GM23338 (cell line): ENCODE measurements around the gene TECTB. TPM values are rescaled to one million over a fixed set of nuclear protein-coding genes. Genes with fewer than 3 reads are reported as not detected.

ENCODE experiments used
- ATAC-seq: fragments of 200-7000 bp; cut with Tn5 transposase; 3 replicates; pipeline ENCODE4 v1.9.1; 2020
- DNase-seq: peaks from one replicate; pipeline ENCODE4 v3.0.0-alpha.2; 2015; ENCODE audit warnings: low spot score
- H2AFZ ChIP-seq: fragments of 200-600 bp; sonication (generic); 2 replicates; pipeline ENCODE4 v1.8.0; 2016; ENCODE audit warnings: antibody characterized with exemption, mild to moderate bottlenecking, moderate library complexity
- H3F3A ChIP-seq: fragments of 200-600 bp; sonication (generic); replicated peaks from 2 replicates; pipeline ENCODE4 v1.8.0; 2017; ENCODE audit warnings: antibody characterized with exemption, mixed run types, low read depth
- H3K27ac ChIP-seq: fragments of 200-600 bp; sonication (generic); 2 replicates; pipeline ENCODE4 v1.6.1; 2016; ENCODE audit warnings: low read depth
- H3K27me3 ChIP-seq: fragments of 200-600 bp; sonication (generic); 2 replicates; pipeline ENCODE4 v1.8.0; 2016; ENCODE audit warnings: mild to moderate bottlenecking, mixed run types, moderate library complexity; ENCODE audit not compliant: insufficient read depth
- H3K36me3 ChIP-seq: fragments of 200-600 bp; sonication (generic); 2 replicates; pipeline ENCODE4 v1.8.0; 2016; ENCODE audit warnings: mild to moderate bottlenecking; ENCODE audit not compliant: insufficient read depth
- H3K4me1 ChIP-seq: fragments of 200-600 bp; sonication (generic); 2 replicates; pipeline ENCODE4 v1.8.0; 2016; ENCODE audit warnings: mild to moderate bottlenecking, moderate library complexity; ENCODE audit not compliant: insufficient read depth
- H3K4me2 ChIP-seq: fragments of 200-600 bp; sonication (generic); 2 replicates; pipeline ENCODE4 v1.7.1; 2017; ENCODE audit warnings: mixed run types
- H3K4me3 ChIP-seq: fragments of 200-600 bp; sonication (generic); 2 replicates; pipeline ENCODE4 v1.6.1; 2016; ENCODE audit warnings: mixed run types
- H3K79me2 ChIP-seq: fragments of 200-600 bp; sonication (generic); replicated peaks from 2 replicates; pipeline ENCODE4 v1.8.0; 2017; ENCODE audit warnings: mild to moderate bottlenecking; ENCODE audit not compliant: insufficient read depth
- H3K9me2 ChIP-seq: fragments of 200-600 bp; sonication (generic); 2 replicates; pipeline ENCODE4 v1.8.0; 2017; ENCODE audit not compliant: insufficient read depth
- H4K20me1 ChIP-seq: fragments of 200-600 bp; sonication (generic); replicated peaks from 2 replicates; pipeline ENCODE4 v1.8.0; 2017; ENCODE audit warnings: mild to moderate bottlenecking; ENCODE audit not compliant: insufficient read depth
- H3K27ac Mint-ChIP-seq: 2 replicates; pipeline ENCODE4 v1.8.0; 2020; ENCODE audit warnings: inconsistent platforms, mild to moderate bottlenecking, moderate library complexity, mixed read lengths
- H3K27me3 Mint-ChIP-seq: 3 replicates; pipeline ENCODE4 v1.8.0; 2022; ENCODE audit warnings: low read depth, mild to moderate bottlenecking, moderate library complexity, mixed read lengths, inconsistent platforms; ENCODE audit not compliant: insufficient read depth, poor library complexity
- H3K36me3 Mint-ChIP-seq: 3 replicates; pipeline ENCODE4 v1.8.0; 2021; ENCODE audit warnings: low read depth, mild to moderate bottlenecking, inconsistent platforms, moderate library complexity, mixed read lengths
- H3K4me1 Mint-ChIP-seq: 3 replicates; pipeline ENCODE4 v1.8.0; 2020; ENCODE audit warnings: mild to moderate bottlenecking, inconsistent platforms, mixed read lengths
- H3K4me3 Mint-ChIP-seq: 3 replicates; pipeline ENCODE4 v1.8.0; 2021; ENCODE audit warnings: moderate library complexity, mild to moderate bottlenecking, inconsistent platforms, mixed read lengths
- H3K9me3 Mint-ChIP-seq: 3 replicates; pipeline ENCODE4 v1.8.0; 2020; ENCODE audit warnings: moderate library complexity, mild to moderate bottlenecking, inconsistent platforms, mixed read lengths
- CREB1 ChIP-seq: fragments of 250-450 bp; sonication (Bioruptor Pico); IDR thresholded peaks from 2 replicates; pipeline ENCODE4 v1.5.0; 2020; ENCODE audit warnings: low read depth, mild to moderate bottlenecking, moderate library complexity
- EZH2 ChIP-seq: fragments of 200-600 bp; sonication (generic); IDR thresholded peaks from one replicate; pipeline ENCODE4 v1.8.0; 2017; ENCODE audit warnings: antibody characterized with exemption, mild to moderate bottlenecking, low read depth; ENCODE audit not compliant: unreplicated experiment
- EZH2phosphoT487 ChIP-seq: fragments of 200-600 bp; sonication (generic); IDR thresholded peaks from one replicate; pipeline ENCODE4 v1.8.1; 2018; ENCODE audit warnings: antibody characterized with exemption; ENCODE audit not compliant: unreplicated experiment
- JUNB ChIP-seq: IDR thresholded peaks from one replicate; pipeline ENCODE4 v1.6.1; 2016; ENCODE audit warnings: antibody characterized with exemption; ENCODE audit not compliant: unreplicated experiment
- NANOG ChIP-seq: IDR thresholded peaks from 2 replicates; pipeline ENCODE4 v1.6.1; 2016; ENCODE audit warnings: antibody characterized with exemption, borderline replicate concordance
- POLR2AphosphoS5 ChIP-seq: IDR thresholded peaks from 2 replicates; pipeline ENCODE4 v1.6.1; 2016; ENCODE audit warnings: antibody characterized with exemption, low read depth
- STAT1 ChIP-seq: IDR thresholded peaks from one replicate; pipeline ENCODE4 v1.6.1; 2016; ENCODE audit warnings: antibody characterized with exemption; ENCODE audit not compliant: unreplicated experiment
- ZNF114 ChIP-seq: fragments of 250-450 bp; sonication (Bioruptor Pico); IDR thresholded peaks from 2 replicates; pipeline ENCODE4 v1.5.0; 2020; ENCODE audit warnings: mild to moderate bottlenecking, moderate library complexity
- ZNF331 ChIP-seq: fragments of 250-450 bp; sonication (Bioruptor Pico); IDR thresholded peaks from 2 replicates; pipeline ENCODE4 v1.5.0; 2020; ENCODE audit warnings: low read depth, mild to moderate bottlenecking, moderate library complexity
- polyA plus RNA-seq: library from polyadenylated mRNA; unstranded; fragments of >200 nt; fragmentation: Nextera tagmentation; extraction: Ambion mirVana; gene quantifications from 2 replicates; pipeline ENCODE4 v1.2.1, GENCODE V29; 2016
- total RNA-seq: library from RNA; depleted of rRNA; stranded (reverse); fragments of >200 nt; shearing (Covaris generic); gene quantifications from 2 replicates; pipeline ENCODE4 v1.2.3, GENCODE V29; 2014
- TF ChIP-seq, protein P1 (sequence below): IDR thresholded peaks from 2 replicates; pipeline ENCODE4 v1.6.1; 2016; ENCODE audit warnings: antibody characterized with exemption
- TF ChIP-seq, protein P2 (sequence below): IDR thresholded peaks from one replicate; pipeline ENCODE4 v1.6.1; 2018; ENCODE audit warnings: antibody characterized with exemption; ENCODE audit not compliant: unreplicated experiment
- TF ChIP-seq, protein P3 (sequence below), 2 experiments: fragments of 200-600 bp in 1 of 2; sonication (generic) in 1 of 2; conservative IDR thresholded peaks; 2 replicates each; pipeline versions ENCODE4 v1.5.1 to v1.6.1; 2016 to 2017; ENCODE audit warnings: antibody characterized with exemption in 2 of 2, low read depth in 2 of 2, mild to moderate bottlenecking in 2 of 2, moderate library complexity in 1 of 2
- TF ChIP-seq, protein P4 (sequence below): fragments of 250-450 bp; sonication (Bioruptor Pico); IDR thresholded peaks from 2 replicates; pipeline ENCODE4 v1.5.0; 2020; ENCODE audit warnings: mild to moderate bottlenecking, moderate library complexity

Gene TECTB
- total and polyA plus RNA-seq, 2 experiments from 2014 or later = not detected

DNA sequence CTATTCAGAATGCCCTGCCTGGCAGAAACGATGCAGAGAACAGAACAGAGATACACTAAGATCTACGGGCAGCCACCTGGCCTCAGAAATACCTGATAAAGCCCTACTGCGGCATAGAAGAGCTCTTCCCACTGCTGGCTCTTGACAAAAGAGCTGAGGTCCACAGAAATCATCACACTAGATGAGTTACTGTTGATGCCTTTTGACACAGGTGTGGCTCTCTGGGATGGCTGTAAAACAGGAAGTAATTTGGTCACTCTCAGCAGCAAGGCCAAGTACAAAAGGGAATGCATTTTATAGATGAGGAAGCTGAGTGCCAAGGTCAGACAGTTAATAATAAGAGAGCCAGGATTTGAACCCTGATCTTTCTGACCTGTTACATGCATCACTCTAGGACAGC, 55.8 kb downstream of the TECTB start:
- Histone ChIP-seq H3K79me2 (no peaks in the 10 kb centered on the region), H3F3A (no peaks in the 10 kb centered on the region), H3K27ac (no peak overlapping the region), H3K4me2 (no peak overlapping the region), H2AFZ (no peak overlapping the region), H3K9me2 (0 out of 2 replicates have a peak, but pooled peaks cover 3% of the 10 kb centered on the region), H3K27me3 (no peaks in the 10 kb centered on the region), H3K4me1 (no peaks in the 10 kb centered on the region), H4K20me1 (no peaks in the 10 kb centered on the region), H3K4me3 (no peak overlapping the region), H3K36me3 (no peaks in the 10 kb centered on the region)
- TF ChIP-seq EZH2phosphoT487 = no peak
- TF ChIP-seq STAT1 = no peak
- TF ChIP-seq JUNB = no peak
- TF ChIP-seq, protein P1, sequence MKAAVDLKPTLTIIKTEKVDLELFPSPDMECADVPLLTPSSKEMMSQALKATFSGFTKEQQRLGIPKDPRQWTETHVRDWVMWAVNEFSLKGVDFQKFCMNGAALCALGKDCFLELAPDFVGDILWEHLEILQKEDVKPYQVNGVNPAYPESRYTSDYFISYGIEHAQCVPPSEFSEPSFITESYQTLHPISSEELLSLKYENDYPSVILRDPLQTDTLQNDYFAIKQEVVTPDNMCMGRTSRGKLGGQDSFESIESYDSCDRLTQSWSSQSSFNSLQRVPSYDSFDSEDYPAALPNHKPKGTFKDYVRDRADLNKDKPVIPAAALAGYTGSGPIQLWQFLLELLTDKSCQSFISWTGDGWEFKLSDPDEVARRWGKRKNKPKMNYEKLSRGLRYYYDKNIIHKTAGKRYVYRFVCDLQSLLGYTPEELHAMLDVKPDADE = no peak
- TF ChIP-seq ZNF114 (CRISPR knock-in tag) = no peak
- TF ChIP-seq, protein P2, sequence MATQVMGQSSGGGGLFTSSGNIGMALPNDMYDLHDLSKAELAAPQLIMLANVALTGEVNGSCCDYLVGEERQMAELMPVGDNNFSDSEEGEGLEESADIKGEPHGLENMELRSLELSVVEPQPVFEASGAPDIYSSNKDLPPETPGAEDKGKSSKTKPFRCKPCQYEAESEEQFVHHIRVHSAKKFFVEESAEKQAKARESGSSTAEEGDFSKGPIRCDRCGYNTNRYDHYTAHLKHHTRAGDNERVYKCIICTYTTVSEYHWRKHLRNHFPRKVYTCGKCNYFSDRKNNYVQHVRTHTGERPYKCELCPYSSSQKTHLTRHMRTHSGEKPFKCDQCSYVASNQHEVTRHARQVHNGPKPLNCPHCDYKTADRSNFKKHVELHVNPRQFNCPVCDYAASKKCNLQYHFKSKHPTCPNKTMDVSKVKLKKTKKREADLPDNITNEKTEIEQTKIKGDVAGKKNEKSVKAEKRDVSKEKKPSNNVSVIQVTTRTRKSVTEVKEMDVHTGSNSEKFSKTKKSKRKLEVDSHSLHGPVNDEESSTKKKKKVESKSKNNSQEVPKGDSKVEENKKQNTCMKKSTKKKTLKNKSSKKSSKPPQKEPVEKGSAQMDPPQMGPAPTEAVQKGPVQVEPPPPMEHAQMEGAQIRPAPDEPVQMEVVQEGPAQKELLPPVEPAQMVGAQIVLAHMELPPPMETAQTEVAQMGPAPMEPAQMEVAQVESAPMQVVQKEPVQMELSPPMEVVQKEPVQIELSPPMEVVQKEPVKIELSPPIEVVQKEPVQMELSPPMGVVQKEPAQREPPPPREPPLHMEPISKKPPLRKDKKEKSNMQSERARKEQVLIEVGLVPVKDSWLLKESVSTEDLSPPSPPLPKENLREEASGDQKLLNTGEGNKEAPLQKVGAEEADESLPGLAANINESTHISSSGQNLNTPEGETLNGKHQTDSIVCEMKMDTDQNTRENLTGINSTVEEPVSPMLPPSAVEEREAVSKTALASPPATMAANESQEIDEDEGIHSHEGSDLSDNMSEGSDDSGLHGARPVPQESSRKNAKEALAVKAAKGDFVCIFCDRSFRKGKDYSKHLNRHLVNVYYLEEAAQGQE = no peak
- TF ChIP-seq, protein P3, sequence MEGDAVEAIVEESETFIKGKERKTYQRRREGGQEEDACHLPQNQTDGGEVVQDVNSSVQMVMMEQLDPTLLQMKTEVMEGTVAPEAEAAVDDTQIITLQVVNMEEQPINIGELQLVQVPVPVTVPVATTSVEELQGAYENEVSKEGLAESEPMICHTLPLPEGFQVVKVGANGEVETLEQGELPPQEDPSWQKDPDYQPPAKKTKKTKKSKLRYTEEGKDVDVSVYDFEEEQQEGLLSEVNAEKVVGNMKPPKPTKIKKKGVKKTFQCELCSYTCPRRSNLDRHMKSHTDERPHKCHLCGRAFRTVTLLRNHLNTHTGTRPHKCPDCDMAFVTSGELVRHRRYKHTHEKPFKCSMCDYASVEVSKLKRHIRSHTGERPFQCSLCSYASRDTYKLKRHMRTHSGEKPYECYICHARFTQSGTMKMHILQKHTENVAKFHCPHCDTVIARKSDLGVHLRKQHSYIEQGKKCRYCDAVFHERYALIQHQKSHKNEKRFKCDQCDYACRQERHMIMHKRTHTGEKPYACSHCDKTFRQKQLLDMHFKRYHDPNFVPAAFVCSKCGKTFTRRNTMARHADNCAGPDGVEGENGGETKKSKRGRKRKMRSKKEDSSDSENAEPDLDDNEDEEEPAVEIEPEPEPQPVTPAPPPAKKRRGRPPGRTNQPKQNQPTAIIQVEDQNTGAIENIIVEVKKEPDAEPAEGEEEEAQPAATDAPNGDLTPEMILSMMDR (conservative IDR thresholded peaks at IDR 0.05; ENCODE audit: low read depth in 2 of 2) = no peak
- TF ChIP-seq, protein P4, sequence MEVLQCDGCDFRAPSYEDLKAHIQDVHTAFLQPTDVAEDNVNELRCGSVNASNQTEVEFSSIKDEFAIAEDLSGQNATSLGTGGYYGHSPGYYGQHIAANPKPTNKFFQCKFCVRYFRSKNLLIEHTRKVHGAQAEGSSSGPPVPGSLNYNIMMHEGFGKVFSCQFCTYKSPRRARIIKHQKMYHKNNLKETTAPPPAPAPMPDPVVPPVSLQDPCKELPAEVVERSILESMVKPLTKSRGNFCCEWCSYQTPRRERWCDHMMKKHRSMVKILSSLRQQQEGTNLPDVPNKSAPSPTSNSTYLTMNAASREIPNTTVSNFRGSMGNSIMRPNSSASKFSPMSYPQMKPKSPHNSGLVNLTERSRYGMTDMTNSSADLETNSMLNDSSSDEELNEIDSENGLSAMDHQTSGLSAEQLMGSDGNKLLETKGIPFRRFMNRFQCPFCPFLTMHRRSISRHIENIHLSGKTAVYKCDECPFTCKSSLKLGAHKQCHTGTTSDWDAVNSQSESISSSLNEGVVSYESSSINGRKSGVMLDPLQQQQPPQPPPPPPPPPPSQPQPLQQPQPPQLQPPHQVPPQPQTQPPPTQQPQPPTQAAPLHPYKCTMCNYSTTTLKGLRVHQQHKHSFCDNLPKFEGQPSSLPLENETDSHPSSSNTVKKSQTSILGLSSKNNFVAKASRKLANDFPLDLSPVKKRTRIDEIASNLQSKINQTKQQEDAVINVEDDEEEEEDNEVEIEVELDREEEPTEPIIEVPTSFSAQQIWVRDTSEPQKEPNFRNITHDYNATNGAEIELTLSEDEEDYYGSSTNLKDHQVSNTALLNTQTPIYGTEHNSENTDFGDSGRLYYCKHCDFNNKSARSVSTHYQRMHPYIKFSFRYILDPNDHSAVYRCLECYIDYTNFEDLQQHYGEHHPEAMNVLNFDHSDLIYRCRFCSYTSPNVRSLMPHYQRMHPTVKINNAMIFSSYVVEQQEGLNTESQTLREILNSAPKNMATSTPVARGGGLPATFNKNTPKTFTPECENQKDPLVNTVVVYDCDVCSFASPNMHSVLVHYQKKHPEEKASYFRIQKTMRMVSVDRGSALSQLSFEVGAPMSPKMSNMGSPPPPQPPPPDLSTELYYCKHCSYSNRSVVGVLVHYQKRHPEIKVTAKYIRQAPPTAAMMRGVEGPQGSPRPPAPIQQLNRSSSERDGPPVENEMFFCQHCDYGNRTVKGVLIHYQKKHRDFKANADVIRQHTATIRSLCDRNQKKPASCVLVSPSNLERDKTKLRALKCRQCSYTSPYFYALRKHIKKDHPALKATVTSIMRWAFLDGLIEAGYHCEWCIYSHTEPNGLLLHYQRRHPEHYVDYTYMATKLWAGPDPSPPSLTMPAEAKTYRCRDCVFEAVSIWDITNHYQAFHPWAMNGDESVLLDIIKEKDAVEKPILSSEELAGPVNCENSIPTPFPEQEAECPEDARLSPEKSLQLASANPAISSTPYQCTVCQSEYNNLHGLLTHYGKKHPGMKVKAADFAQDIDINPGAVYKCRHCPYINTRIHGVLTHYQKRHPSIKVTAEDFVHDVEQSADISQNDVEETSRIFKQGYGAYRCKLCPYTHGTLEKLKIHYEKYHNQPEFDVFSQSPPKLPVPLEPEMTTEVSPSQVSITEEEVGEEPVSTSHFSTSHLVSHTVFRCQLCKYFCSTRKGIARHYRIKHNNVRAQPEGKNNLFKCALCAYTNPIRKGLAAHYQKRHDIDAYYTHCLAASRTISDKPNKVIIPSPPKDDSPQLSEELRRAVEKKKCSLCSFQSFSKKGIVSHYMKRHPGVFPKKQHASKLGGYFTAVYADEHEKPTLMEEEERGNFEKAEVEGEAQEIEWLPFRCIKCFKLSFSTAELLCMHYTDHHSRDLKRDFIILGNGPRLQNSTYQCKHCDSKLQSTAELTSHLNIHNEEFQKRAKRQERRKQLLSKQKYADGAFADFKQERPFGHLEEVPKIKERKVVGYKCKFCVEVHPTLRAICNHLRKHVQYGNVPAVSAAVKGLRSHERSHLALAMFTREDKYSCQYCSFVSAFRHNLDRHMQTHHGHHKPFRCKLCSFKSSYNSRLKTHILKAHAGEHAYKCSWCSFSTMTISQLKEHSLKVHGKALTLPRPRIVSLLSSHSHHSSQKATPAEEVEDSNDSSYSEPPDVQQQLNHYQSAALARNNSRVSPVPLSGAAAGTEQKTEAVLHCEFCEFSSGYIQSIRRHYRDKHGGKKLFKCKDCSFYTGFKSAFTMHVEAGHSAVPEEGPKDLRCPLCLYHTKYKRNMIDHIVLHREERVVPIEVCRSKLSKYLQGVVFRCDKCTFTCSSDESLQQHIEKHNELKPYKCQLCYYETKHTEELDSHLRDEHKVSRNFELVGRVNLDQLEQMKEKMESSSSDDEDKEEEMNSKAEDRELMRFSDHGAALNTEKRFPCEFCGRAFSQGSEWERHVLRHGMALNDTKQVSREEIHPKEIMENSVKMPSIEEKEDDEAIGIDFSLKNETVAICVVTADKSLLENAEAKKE = no peak
- no peak for TF ChIP-seq ZNF331 (CRISPR knock-in tag)
- no peak for TF ChIP-seq POLR2AphosphoS5
- no peak for TF ChIP-seq CREB1
- TF ChIP-seq EZH2 = no peak
- TF ChIP-seq NANOG = no peak
- Mint-ChIP-seq H3K27me3 (no peaks in the 10 kb centered on the region), H3K4me3 (no peak overlapping the region), H3K27ac (no peak overlapping the region), H3K9me3 (no peaks in the 10 kb centered on the region), H3K4me1 (0 out of 3 replicates have a peak, but pooled peaks cover 3% of the 10 kb centered on the region), H3K36me3 (no peaks in the 10 kb centered on the region)
- DNase-seq = no peak
- no peak for ATAC-seq
